Measurements from ENCODE around the gene C19orf73.

C19orf73 gene

DNA sequence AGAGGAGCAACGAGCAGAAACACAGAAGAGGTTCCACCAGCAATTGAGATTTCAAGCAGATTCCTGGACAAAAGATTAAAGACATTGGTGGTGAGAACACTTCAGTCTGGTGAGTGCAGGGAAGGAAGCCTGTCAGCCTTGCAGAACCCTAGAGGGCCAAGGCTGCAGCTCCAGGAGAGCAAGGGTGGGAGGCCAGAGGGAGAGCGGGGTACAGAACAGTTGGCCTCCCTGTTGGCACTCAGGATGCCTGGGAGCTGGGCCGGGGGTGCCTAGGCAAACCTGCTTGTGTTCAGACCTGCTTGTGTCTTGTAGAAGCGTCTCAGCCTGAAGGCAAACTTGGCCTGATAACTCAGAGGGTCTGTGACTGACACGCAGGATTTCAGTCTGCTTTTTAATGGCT lies 9.9 kb downstream of the C19orf73 start:
- Histone ChIP-seq H2AFZ (ENCODE audit: insufficient read depth, low read length, poor library complexity) (no peak overlapping the region), H4K91ac (ENCODE audit: low read depth, low read length) (no peak overlapping the region), H2BK5ac (ENCODE audit: low read depth, low read length, poor library complexity) (no peak overlapping the region), H2BK12ac (ENCODE audit: low read length) (no peak overlapping the region), H3K23ac (ENCODE audit: low read length) (no peak overlapping the region), H3K4ac (ENCODE audit: low read depth, low read length) (no peak overlapping the region), H4K12ac (ENCODE audit: low read depth, low read length) (no peak overlapping the region), H3K14ac (ENCODE audit: low read length) (no peak overlapping the region), H3K4me1 (ENCODE audit: control insufficient read depth in 1 of 2, insufficient read depth in 2 of 2, low read length in 2 of 2) (peaks cover 5% of the 10 kb centered on the region in 2 experiments), H3K36me3 (ENCODE audit: control insufficient read depth in 1 of 2, insufficient read depth in 2 of 2, low read length in 2 of 2) (peaks cover 54 to 56% of the 10 kb centered on the region in 2 experiments), H2AK5ac (ENCODE audit: low read length) (no peak overlapping the region), H2BK120ac (ENCODE audit: insufficient read depth, low read length, poor library complexity) (no peak overlapping the region), H3K18ac (ENCODE audit: low read length) (no peak overlapping the region), H3K27me3 (ENCODE audit: insufficient read depth, low read length) (no peaks in the 10 kb centered on the region), H3K4me2 (ENCODE audit: low read length) (no peak overlapping the region), H3K79me2 (ENCODE audit: control insufficient read depth, insufficient read depth, low read length, poor library complexity) (no peaks in the 10 kb centered on the region), H3K9me3 (ENCODE audit: insufficient read depth, low read depth, low read length) (peaks cover 3% of the 10 kb centered on the region), H3K9ac (ENCODE audit: low read length) (no peak overlapping the region), H3K79me1 (ENCODE audit: low read length) (no peaks in the 10 kb centered on the region), H3K27ac (ENCODE audit: low read depth, low read length) (peak overlapping the region; percentile 16), H4K8ac (ENCODE audit: low read depth, low read length) (no peak overlapping the region), H3K4me3 (ENCODE audit: low read depth, low read length) (no peak overlapping the region)
- no CpG with 5 or more reads among the region's 5 CpGs for WGBS (ENCODE audit: extremely low coverage, insufficient coverage, insufficient read length)
- DNase-seq, result no peak

DNA sequence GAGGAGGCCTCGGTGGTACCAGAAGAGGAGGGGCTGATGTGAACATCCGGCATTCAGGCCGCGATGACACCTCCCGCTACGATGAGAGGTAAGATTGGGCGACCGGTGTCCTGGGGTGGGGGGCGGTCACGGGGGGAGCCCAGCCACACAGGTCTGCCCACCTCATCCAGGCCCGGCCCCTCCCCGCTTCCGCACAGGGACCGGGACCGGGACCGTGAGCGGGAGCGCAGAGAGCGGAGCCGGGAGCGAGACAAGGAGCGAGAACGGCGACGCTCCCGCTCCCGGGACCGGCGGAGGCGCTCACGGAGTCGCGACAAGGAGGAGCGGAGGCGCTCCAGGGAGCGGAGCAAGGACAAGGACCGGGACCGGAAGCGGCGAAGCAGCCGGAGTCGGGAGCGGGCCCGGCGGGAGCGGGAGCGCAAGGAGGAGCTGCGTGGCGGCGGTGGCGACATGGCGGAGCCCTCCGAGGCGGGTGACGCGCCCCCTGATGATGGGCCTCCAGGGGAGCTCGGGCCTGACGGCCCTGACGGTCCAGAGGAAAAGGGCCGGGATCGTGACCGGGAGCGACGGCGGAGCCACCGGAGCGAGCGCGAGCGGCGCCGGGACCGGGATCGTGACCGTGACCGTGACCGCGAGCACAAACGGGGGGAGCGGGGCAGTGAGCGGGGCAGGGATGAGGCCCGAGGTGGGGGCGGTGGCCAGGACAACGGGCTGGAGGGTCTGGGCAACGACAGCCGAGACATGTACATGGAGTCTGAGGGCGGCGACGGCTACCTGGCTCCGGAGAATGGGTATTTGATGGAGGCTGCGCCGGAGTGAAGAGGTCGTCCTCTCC lies 11.1 kb downstream of the C19orf73 start:
- no peak overlapping the region for H2AFZ ChIP-seq (ENCODE audit: insufficient read depth, low read length, poor library complexity)
- H3K4me2 ChIP-seq (ENCODE audit: low read length), result no peak overlapping the region
- H3K4ac ChIP-seq (ENCODE audit: low read depth, low read length), result no peak overlapping the region
- H3K23ac ChIP-seq (ENCODE audit: low read length), result no peak overlapping the region
- H2AK5ac ChIP-seq (ENCODE audit: low read length), result no peak overlapping the region
- no peak overlapping the region for H2BK5ac ChIP-seq (ENCODE audit: low read depth, low read length, poor library complexity)
- no peak for DNase-seq
- H4K91ac ChIP-seq (ENCODE audit: low read depth, low read length), result no peak overlapping the region
- no peak overlapping the region for H3K9ac ChIP-seq (ENCODE audit: low read length)
- H3K9me3 ChIP-seq (ENCODE audit: insufficient read depth, low read depth, low read length), result no peaks in the 10 kb centered on the region
- no peak overlapping the region for H3K14ac ChIP-seq (ENCODE audit: low read length)
- no peaks in the 10 kb centered on the region for H3K79me2 ChIP-seq (ENCODE audit: control insufficient read depth, insufficient read depth, low read length, poor library complexity)
- H3K4me3 ChIP-seq (ENCODE audit: low read depth, low read length), result no peak overlapping the region
- H3K18ac ChIP-seq (ENCODE audit: low read length), result no peak overlapping the region
- no peaks in the 10 kb centered on the region for H3K79me1 ChIP-seq (ENCODE audit: low read length)
- no peak overlapping the region for H2BK12ac ChIP-seq (ENCODE audit: low read length)
- WGBS (ENCODE audit: extremely low coverage, insufficient coverage, insufficient read length), result no CpG with 5 or more reads among the region's 93 CpGs
- H3K36me3 ChIP-seq (ENCODE audit: control insufficient read depth in 1 of 2, insufficient read depth in 2 of 2, low read length in 2 of 2), result peaks cover 66 to 67% of the 10 kb centered on the region in 2 experiments
- H3K27me3 ChIP-seq (ENCODE audit: insufficient read depth, low read length), result no peaks in the 10 kb centered on the region
- H4K8ac ChIP-seq (ENCODE audit: low read depth, low read length), result no peak overlapping the region
- H3K4me1 ChIP-seq (ENCODE audit: control insufficient read depth in 1 of 2, insufficient read depth in 2 of 2, low read length in 2 of 2), result peaks cover 0 to 5% of the 10 kb centered on the region in 2 experiments
- H4K12ac ChIP-seq (ENCODE audit: low read depth, low read length), result no peak overlapping the region
- H2BK120ac ChIP-seq (ENCODE audit: insufficient read depth, low read length, poor library complexity), result no peak overlapping the region
- H3K27ac ChIP-seq (ENCODE audit: low read depth, low read length), result no peak overlapping the region

DNA sequence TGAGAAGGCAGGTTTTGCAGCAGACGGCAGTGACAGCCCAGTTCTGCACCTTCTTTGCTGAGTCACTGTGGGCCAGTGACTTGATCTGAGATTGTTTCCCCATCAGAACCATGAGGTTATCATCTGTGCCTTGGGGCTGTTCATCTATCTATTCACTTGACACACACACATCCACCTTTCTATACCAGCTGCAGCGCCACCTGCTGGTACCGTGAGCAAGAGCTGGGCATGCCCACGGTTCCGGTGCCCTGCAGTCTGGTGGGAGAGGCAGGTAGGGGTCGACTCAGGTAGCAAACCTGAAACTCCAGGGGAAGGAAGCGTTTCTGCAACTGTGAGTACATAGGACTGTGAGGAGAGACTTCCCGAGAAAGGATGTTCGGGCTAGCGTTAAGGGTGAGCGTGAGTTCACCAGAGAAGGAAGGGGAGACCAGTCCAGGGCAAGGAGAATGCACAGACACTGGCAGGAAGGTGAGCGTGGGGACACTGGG lies 12.3 kb downstream of the C19orf73 start:
- H2BK12ac ChIP-seq (ENCODE audit: low read length), result no peak overlapping the region
- H3K4me1 ChIP-seq (ENCODE audit: control insufficient read depth in 1 of 2, insufficient read depth in 2 of 2, low read length in 2 of 2), result peaks cover 0 to 5% of the 10 kb centered on the region in 2 experiments
- H3K27me3 ChIP-seq (ENCODE audit: insufficient read depth, low read length), result no peaks in the 10 kb centered on the region
- H4K12ac ChIP-seq (ENCODE audit: low read depth, low read length), result no peak overlapping the region
- no peak overlapping the region for H3K18ac ChIP-seq (ENCODE audit: low read length)
- H3K23ac ChIP-seq (ENCODE audit: low read length), result no peak overlapping the region
- no peaks in the 10 kb centered on the region for H3K79me2 ChIP-seq (ENCODE audit: control insufficient read depth, insufficient read depth, low read length, poor library complexity)
- H3K14ac ChIP-seq (ENCODE audit: low read length), result no peak overlapping the region
- H3K27ac ChIP-seq (ENCODE audit: low read depth, low read length), result no peak overlapping the region
- H3K4ac ChIP-seq (ENCODE audit: low read depth, low read length), result no peak overlapping the region
- DNase-seq, result peak; percentile 27 to 66
- no peak overlapping the region for H2BK120ac ChIP-seq (ENCODE audit: insufficient read depth, low read length, poor library complexity)
- no peak overlapping the region for H4K8ac ChIP-seq (ENCODE audit: low read depth, low read length)
- H2AK5ac ChIP-seq (ENCODE audit: low read length), result no peak overlapping the region
- no peaks in the 10 kb centered on the region for H3K9me3 ChIP-seq (ENCODE audit: insufficient read depth, low read depth, low read length)
- no peak overlapping the region for H2BK5ac ChIP-seq (ENCODE audit: low read depth, low read length, poor library complexity)
- no peak overlapping the region for H3K4me2 ChIP-seq (ENCODE audit: low read length)
- peaks cover 77 to 79% of the 10 kb centered on the region in 2 experiments for H3K36me3 ChIP-seq (ENCODE audit: control insufficient read depth in 1 of 2, insufficient read depth in 2 of 2, low read length in 2 of 2)
- no peaks in the 10 kb centered on the region for H3K79me1 ChIP-seq (ENCODE audit: low read length)
- no peak overlapping the region for H3K4me3 ChIP-seq (ENCODE audit: low read depth, low read length)
- no peak overlapping the region for H3K9ac ChIP-seq (ENCODE audit: low read length)
- no CpG with 5 or more reads among the region's 12 CpGs for WGBS (ENCODE audit: extremely low coverage, insufficient coverage, insufficient read length)
- H2AFZ ChIP-seq (ENCODE audit: insufficient read depth, low read length, poor library complexity), result no peak overlapping the region
- H4K91ac ChIP-seq (ENCODE audit: low read depth, low read length), result no peak overlapping the region

DNA sequence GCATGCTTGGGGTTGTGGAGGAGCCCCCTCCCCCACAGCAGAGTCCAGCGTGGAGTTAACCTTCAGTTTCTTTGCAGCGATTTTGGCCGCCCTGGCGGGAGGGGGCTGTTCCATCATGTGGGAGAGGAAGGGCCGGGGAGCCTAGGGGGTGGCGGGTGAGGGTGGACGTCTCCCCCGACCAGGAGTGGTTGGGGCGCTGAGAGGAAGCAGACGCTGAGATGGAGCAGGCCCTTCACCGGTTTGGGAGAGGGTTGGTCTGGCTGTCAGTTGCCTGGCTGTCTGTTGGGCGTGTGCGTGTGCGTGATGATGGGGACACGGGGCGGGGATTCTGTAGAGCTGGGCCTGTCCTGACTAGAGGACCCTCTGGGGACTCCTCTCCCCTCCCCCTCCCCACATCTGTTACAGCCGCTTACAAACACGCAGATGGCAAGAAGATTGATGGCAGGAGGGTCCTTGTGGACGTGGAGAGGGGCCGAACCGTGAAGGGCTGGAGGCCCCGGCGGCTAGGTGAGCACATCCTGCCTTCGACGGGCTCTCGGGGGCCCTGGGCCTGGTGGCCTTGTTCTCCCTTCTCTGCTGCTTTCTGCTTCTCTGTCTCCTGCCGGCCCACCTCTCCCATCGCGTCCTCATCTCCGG lies 14.6 kb downstream of the C19orf73 start:
- Histone ChIP-seq H3K4me2 (ENCODE audit: low read length) (no peak overlapping the region), H3K79me2 (ENCODE audit: control insufficient read depth, insufficient read depth, low read length, poor library complexity) (no peaks in the 10 kb centered on the region), H4K12ac (ENCODE audit: low read depth, low read length) (no peak overlapping the region), H3K4ac (ENCODE audit: low read depth, low read length) (no peak overlapping the region), H4K8ac (ENCODE audit: low read depth, low read length) (no peak overlapping the region), H2BK12ac (ENCODE audit: low read length) (no peak overlapping the region), H2BK120ac (ENCODE audit: insufficient read depth, low read length, poor library complexity) (no peak overlapping the region), H3K9me3 (ENCODE audit: insufficient read depth, low read depth, low read length) (no peaks in the 10 kb centered on the region), H3K23ac (ENCODE audit: low read length) (no peak overlapping the region), H4K91ac (ENCODE audit: low read depth, low read length) (no peak overlapping the region), H3K18ac (ENCODE audit: low read length) (no peak overlapping the region), H3K4me3 (ENCODE audit: low read depth, low read length) (no peak overlapping the region), H2BK5ac (ENCODE audit: low read depth, low read length, poor library complexity) (no peak overlapping the region), H3K27me3 (ENCODE audit: insufficient read depth, low read length) (no peaks in the 10 kb centered on the region), H3K79me1 (ENCODE audit: low read length) (no peaks in the 10 kb centered on the region), H2AFZ (ENCODE audit: insufficient read depth, low read length, poor library complexity) (no peak overlapping the region), H3K4me1 (ENCODE audit: control insufficient read depth in 1 of 2, insufficient read depth in 2 of 2, low read length in 2 of 2) (peaks cover 0 to 5% of the 10 kb centered on the region in 2 experiments), H3K36me3 (ENCODE audit: control insufficient read depth in 1 of 2, insufficient read depth in 2 of 2, low read length in 2 of 2) (peaks cover 91 to 94% of the 10 kb centered on the region in 2 experiments), H3K27ac (ENCODE audit: low read depth, low read length) (no peak overlapping the region), H3K9ac (ENCODE audit: low read length) (no peak overlapping the region), H2AK5ac (ENCODE audit: low read length) (no peak overlapping the region), H3K14ac (ENCODE audit: low read length) (no peak overlapping the region)
- no peak for DNase-seq
- no CpG with 5 or more reads among the region's 30 CpGs for WGBS (ENCODE audit: extremely low coverage, insufficient coverage, insufficient read length)
